Measurements from ENCODE around the gene CYP2U1.
A peak's percentile ranks its signal among the peaks of the same experiment; 100 is the strongest.

The CYP2U1 gene

GRCh38 chr4:107987916-107988762 lies 56.8 kb downstream of the CYP2U1 start:
- DNase-seq (ENCODE audit: low spot score), result no peak

GRCh38 chr4:107988763-107989035 lies 57.4 kb downstream of the CYP2U1 start:
- DNase-seq (ENCODE audit: low spot score), result no peak

- DNase-seq (ENCODE audit: low spot score), result no peak
Measured at GRCh38 chr4:107989162-107989536, 57.8 kb downstream of the CYP2U1 start.

- DNase-seq (ENCODE audit: low spot score), result peak; percentile 97
Measured at GRCh38 chr4:107989537-107990386, 58.4 kb downstream of the CYP2U1 start, which contains the start of gene HADH. TSS of gene HADH (plus strand) at chr4:107989889. CDS start at chr4:107989933, 44 bp downstream.

GRCh38 chr4:107991945-107992630 lies 60.7 kb downstream of the CYP2U1 start:
- DNase-seq (ENCODE audit: low spot score), result no peak

- DNase-seq (ENCODE audit: low spot score), result peak; percentile 59
Measured at GRCh38 chr4:107993969-107994368, 62.6 kb downstream of the CYP2U1 start.

- DNase-seq (ENCODE audit: low spot score), result no peak
Measured at GRCh38 chr4:107994894-107995293, 63.5 kb downstream of the CYP2U1 start.

- no peak for DNase-seq (ENCODE audit: low spot score)
Measured at GRCh38 chr4:107996949-107997788, 65.8 kb downstream of the CYP2U1 start.

GRCh38 chr4:107997794-107998193 lies 66.4 kb downstream of the CYP2U1 start:
- no peak for DNase-seq (ENCODE audit: low spot score)

GRCh38 chr4:107999932-108000539 lies 68.7 kb downstream of the CYP2U1 start:
- DNase-seq (ENCODE audit: low spot score), result no peak

- no peak for DNase-seq (ENCODE audit: low spot score)
Measured at GRCh38 chr4:108001540-108002135, 70.3 kb downstream of the CYP2U1 start.

Measured in germinal center (tissue), 1 donor.